HepG2 (cell line): ENCODE data around the gene PDIA4.
A peak's percentile ranks its signal among the peaks of the same experiment; 100 is the strongest.

Experiments
- BHLHE40 ChIP-seq: IDR thresholded peaks from 2 replicates; pipeline ENCODE4 v1.6.1; 2011; ENCODE audit warnings: low read length, improper control_type of control experiment
- BRD4 ChIP-seq: sonication (generic); formaldehyde crosslinking; IDR thresholded peaks from 2 replicates; pipeline ENCODE4 v1.4.0; 2020; ENCODE audit warnings: missing genetic modification reagents
- ETV6 ChIP-seq: sonication (generic); formaldehyde crosslinking; conservative IDR thresholded peaks from 2 replicates; pipeline ENCODE4 v1.4.0; 2020; ENCODE audit warnings: missing genetic modification reagents
- HBP1 ChIP-seq: IDR thresholded peaks from 2 replicates; pipeline ENCODE4 v1.6.1; 2016; ENCODE audit warnings: low read depth, control low read depth
- MAFK ChIP-seq, 2 experiments: IDR thresholded peaks in 1 of 2; conservative IDR thresholded peaks in 1 of 2; 2 replicates each; pipeline ENCODE4 v1.6.1; 2011; ENCODE audit warnings: improper control_type of control experiment in 2 of 2, low read length in 2 of 2
- MAX ChIP-seq: IDR thresholded peaks from 2 replicates; pipeline ENCODE4 v1.6.1; 2012; ENCODE audit warnings: inconsistent platforms
- NFE2L2 ChIP-seq: fragments of 150-350 bp; IDR thresholded peaks from 2 replicates; pipeline ENCODE4 v1.6.1; 2014; ENCODE audit warnings: low read length
- PHF20 ChIP-seq: sonication (generic); formaldehyde crosslinking; IDR thresholded peaks from 2 replicates; pipeline ENCODE4 v1.5.0; 2020; ENCODE audit warnings: mild to moderate bottlenecking, missing genetic modification reagents
- POLR2A ChIP-seq, 2 experiments: IDR thresholded peaks; 2 replicates each; pipeline ENCODE4 v1.6.1; 2011; ENCODE audit warnings: low read depth in 2 of 2, low read length in 2 of 2, mild to moderate bottlenecking in 1 of 2, moderate library complexity in 1 of 2; ENCODE audit not compliant: insufficient read depth in 1 of 2
- PRDM15 ChIP-seq: sonication (generic); formaldehyde crosslinking; IDR thresholded peaks from 2 replicates; pipeline ENCODE4 v1.4.0; 2020; ENCODE audit warnings: missing genetic modification reagents
- USF2 ChIP-seq, 2 experiments: sonication (generic) in 1 of 2; formaldehyde crosslinking in 1 of 2; IDR thresholded peaks; 2 replicates each; pipeline versions ENCODE4 v1.5.1 to v1.6.1; 2011 to 2020; ENCODE audit warnings: borderline replicate concordance in 1 of 2, low read depth in 1 of 2, low read length in 1 of 2, mild to moderate bottlenecking in 1 of 2, missing genetic modification reagents in 1 of 2, moderate library complexity in 1 of 2
- ZSCAN5A ChIP-seq: sonication (generic); formaldehyde crosslinking; IDR thresholded peaks from 2 replicates; pipeline ENCODE4 v1.8.0; 2022; ENCODE audit warnings: mild to moderate bottlenecking, missing genetic modification reagents, borderline replicate concordance

GRCh38 chr7:149031353-149031910 lies 3.1 kb upstream of the PDIA4 start:
- TF ChIP-seq ETV6 (no peak), BRD4 (CRISPR knock-in tag) (no peak), BHLHE40 (no peak), HBP1 (CRISPR knock-in tag) (no peak), MAX (no peak), NFE2L2 (no peak), POLR2A (IDR thresholded peaks at IDR 0.05; ENCODE audit: insufficient read depth in 1 of 2, low read depth in 2 of 2, low read length in 2 of 2) (no peak), MAFK (conservative IDR thresholded peaks at IDR 0.05 in 1 of 2, IDR thresholded peaks at IDR 0.05 in 1 of 2; ENCODE audit: low read length in 2 of 2) (peak; percentile 7 to 51; a peak in 2 of 4 replicates), PHF20 (CRISPR knock-in tag) (no peak), ZSCAN5A (CRISPR knock-in tag) (no peak), PRDM15 (CRISPR knock-in tag) (no peak), USF2 (IDR thresholded peaks at IDR 0.05; ENCODE audit: low read depth, low read length) (no peak), USF2 (CRISPR knock-in tag; IDR thresholded peaks at IDR 0.05; ENCODE audit: borderline replicate concordance) (no peak)
